ENCODE measurements around the gene NAA20.

NAA20 gene

DNA sequence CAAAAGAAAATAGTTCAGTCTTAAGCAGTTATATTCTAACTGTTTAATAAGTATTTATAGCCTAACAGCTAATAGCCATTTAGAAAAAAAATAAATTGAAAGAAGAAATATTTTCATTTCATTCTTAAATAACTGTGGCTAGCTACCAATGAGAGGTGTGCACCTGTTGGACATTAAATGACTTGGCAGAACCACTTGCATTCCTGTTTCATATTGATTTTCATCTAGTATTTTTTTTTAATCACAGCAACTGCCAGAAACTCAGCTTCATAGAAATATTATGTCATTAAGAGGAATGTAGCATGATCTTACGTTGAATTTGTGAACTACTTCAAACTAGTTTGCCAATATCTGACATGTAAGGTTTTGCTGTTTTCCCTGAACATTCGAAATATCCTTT lies 10.1 kb downstream of the NAA20 start:
- Histone ChIP-seq H3K36me3 (ENCODE audit: insufficient read depth, low read depth, low read length) (peaks cover 66% of the 10 kb centered on the region), H3K27ac (ENCODE audit: low read length) (no peak overlapping the region), H3K4me3 (ENCODE audit: low read length) (no peak overlapping the region), H3K27me3 (ENCODE audit: insufficient read depth, low read length) (no peaks in the 10 kb centered on the region), H3K9me3 (ENCODE audit: insufficient read depth, low read depth, low read length) (no peaks in the 10 kb centered on the region), H3K4me1 (ENCODE audit: insufficient read depth, low read length) (no peaks in the 10 kb centered on the region), H3K9ac (ENCODE audit: low read depth, low read length) (no peak overlapping the region)

DNA sequence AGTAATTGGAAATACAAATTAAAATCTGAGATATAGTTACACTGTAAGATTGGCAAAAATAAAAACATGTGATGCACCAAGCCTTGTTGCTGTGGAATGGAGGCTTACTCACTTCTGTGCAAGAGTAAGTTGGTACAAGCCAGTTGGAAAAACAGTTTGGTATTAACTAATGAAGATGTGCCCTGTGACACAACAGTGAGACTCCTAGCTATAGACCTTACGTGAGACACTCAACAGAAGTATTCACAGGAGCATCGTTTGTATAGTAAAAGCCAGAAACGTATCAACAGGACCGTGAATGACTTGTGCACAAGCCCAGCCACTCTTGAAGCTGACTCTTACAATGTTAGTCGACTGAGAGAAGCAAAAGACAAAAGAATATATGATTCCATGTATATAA lies 14.6 kb downstream of the NAA20 start:
- H3K9ac ChIP-seq (ENCODE audit: low read depth, low read length), result no peak overlapping the region
- no peak overlapping the region for H3K27ac ChIP-seq (ENCODE audit: low read length)
- H3K9me3 ChIP-seq (ENCODE audit: insufficient read depth, low read depth, low read length), result no peaks in the 10 kb centered on the region
- no peaks in the 10 kb centered on the region for H3K4me1 ChIP-seq (ENCODE audit: insufficient read depth, low read length)
- H3K4me3 ChIP-seq (ENCODE audit: low read length), result no peak overlapping the region
- no peaks in the 10 kb centered on the region for H3K27me3 ChIP-seq (ENCODE audit: insufficient read depth, low read length)
- H3K36me3 ChIP-seq (ENCODE audit: insufficient read depth, low read depth, low read length), result peaks cover 88% of the 10 kb centered on the region

DNA sequence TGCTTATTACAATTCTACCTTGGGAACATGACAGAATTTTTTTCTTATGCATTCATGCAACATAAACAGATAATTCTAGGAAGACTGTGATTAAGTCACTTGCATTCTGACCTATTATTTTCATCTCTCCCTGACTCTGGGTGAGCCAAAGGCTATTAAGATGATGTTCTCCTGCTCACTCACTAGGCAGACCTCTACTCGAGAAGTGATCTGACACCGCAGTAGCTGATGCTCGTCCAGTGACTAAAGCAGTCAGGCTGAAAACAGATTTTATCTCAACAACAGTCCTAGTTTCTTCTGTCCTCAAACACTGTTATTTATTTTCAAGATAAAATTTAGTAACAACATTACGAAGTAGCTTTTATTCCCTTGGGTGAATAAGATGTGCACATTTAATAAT lies 17.3 kb downstream of the NAA20 start:
- peaks cover 7% of the 10 kb centered on the region; the same call in 1 of the 2 replicates for H3K4me1 ChIP-seq (ENCODE audit: insufficient read depth, low read length)
- no peak overlapping the region for H3K9ac ChIP-seq (ENCODE audit: low read depth, low read length)
- no peak overlapping the region for H3K27ac ChIP-seq (ENCODE audit: low read length)
- peaks cover 98% of the 10 kb centered on the region for H3K36me3 ChIP-seq (ENCODE audit: insufficient read depth, low read depth, low read length)
- H3K27me3 ChIP-seq (ENCODE audit: insufficient read depth, low read length), result no peaks in the 10 kb centered on the region
- H3K9me3 ChIP-seq (ENCODE audit: insufficient read depth, low read depth, low read length), result no peaks in the 10 kb centered on the region
- no peak overlapping the region for H3K4me3 ChIP-seq (ENCODE audit: low read length)

DNA sequence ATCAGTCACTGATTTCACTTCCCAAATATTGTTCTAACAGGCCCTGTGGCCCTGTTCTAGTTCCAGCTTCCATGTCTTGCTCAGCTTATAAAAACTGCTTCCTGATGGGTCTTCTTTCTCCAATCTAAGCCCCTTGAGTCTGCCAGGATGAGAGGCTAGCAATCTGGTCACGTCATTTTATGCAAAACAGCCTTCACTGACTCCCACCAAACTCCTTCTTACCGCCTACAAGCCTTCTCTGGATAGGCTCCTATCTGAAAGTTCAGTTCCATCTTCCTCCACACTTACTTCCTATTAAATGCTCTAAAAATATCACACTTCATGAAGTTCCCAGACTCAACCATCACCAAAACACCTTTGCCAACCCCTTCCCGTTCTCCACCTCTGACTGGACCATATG lies 19.6 kb downstream of the NAA20 start:
- peaks cover 99% of the 10 kb centered on the region for H3K36me3 ChIP-seq (ENCODE audit: insufficient read depth, low read depth, low read length)
- peaks cover 7% of the 10 kb centered on the region; the same call in 1 of the 2 replicates for H3K4me1 ChIP-seq (ENCODE audit: insufficient read depth, low read length)
- H3K9me3 ChIP-seq (ENCODE audit: insufficient read depth, low read depth, low read length), result no peaks in the 10 kb centered on the region
- no peak overlapping the region for H3K9ac ChIP-seq (ENCODE audit: low read depth, low read length)
- no peak overlapping the region for H3K27ac ChIP-seq (ENCODE audit: low read length)
- H3K27me3 ChIP-seq (ENCODE audit: insufficient read depth, low read length), result no peaks in the 10 kb centered on the region
- H3K4me3 ChIP-seq (ENCODE audit: low read length), result no peak overlapping the region

DNA sequence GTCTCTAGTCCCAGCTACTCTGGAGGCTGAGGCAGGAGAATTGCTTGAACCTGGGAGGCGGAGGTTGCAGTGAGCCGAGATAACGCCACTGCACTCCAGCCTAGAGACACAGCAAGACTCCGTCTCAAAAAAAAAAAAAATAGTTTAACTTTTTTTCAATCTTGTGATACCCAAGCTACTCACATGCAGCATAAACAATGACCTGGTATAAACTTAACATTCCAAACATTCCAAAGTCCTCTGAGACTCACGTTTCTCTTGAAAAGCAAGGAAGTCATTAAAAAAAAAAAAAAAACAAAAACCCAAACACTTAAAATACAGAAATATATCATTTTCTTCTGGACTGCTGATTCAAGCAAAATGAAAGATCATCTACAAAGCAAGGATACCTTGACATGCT lies 20.8 kb downstream of the NAA20 start:
- Histone ChIP-seq H3K4me1 (ENCODE audit: insufficient read depth, low read length) (peaks cover 7% of the 10 kb centered on the region; the same call in 1 of the 2 replicates), H3K9me3 (ENCODE audit: insufficient read depth, low read depth, low read length) (no peaks in the 10 kb centered on the region), H3K27ac (ENCODE audit: low read length) (peak overlapping the region; percentile 64), H3K9ac (ENCODE audit: low read depth, low read length) (peak overlapping the region; percentile 8; the same call in 1 of the 2 replicates), H3K4me3 (ENCODE audit: low read length) (no peak overlapping the region), H3K36me3 (ENCODE audit: insufficient read depth, low read depth, low read length) (peaks cover 99% of the 10 kb centered on the region), H3K27me3 (ENCODE audit: insufficient read depth, low read length) (no peaks in the 10 kb centered on the region)

DNA sequence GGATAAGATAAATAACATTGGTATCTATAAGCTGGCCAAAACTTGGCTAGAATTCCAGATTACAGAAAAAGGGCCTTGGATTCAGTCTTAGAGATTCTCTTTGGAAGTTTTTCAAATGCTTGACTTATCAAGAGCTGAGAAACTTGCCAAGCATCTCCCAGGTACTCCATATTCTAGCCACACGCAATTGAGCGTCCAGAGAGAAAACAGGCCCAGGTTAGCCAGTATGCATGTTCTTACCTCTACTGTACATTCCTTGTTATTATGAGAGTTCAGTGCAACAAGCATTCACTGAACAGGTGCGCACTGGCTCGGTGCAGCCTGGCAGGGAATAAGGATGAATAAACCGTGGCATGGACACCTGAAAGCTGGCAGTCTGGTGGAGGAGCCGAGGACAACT lies 21.4 kb downstream of the NAA20 start:
- H3K27me3 ChIP-seq (ENCODE audit: insufficient read depth, low read length), result no peaks in the 10 kb centered on the region
- H3K4me1 ChIP-seq (ENCODE audit: insufficient read depth, low read length), result peaks cover 7% of the 10 kb centered on the region; the same call in 1 of the 2 replicates
- no peaks in the 10 kb centered on the region for H3K9me3 ChIP-seq (ENCODE audit: insufficient read depth, low read depth, low read length)
- peak overlapping the region; percentile 64 for H3K27ac ChIP-seq (ENCODE audit: low read length)
- no peak overlapping the region for H3K4me3 ChIP-seq (ENCODE audit: low read length)
- H3K9ac ChIP-seq (ENCODE audit: low read depth, low read length), result no peak overlapping the region
- peaks cover 99% of the 10 kb centered on the region for H3K36me3 ChIP-seq (ENCODE audit: insufficient read depth, low read depth, low read length)

DNA sequence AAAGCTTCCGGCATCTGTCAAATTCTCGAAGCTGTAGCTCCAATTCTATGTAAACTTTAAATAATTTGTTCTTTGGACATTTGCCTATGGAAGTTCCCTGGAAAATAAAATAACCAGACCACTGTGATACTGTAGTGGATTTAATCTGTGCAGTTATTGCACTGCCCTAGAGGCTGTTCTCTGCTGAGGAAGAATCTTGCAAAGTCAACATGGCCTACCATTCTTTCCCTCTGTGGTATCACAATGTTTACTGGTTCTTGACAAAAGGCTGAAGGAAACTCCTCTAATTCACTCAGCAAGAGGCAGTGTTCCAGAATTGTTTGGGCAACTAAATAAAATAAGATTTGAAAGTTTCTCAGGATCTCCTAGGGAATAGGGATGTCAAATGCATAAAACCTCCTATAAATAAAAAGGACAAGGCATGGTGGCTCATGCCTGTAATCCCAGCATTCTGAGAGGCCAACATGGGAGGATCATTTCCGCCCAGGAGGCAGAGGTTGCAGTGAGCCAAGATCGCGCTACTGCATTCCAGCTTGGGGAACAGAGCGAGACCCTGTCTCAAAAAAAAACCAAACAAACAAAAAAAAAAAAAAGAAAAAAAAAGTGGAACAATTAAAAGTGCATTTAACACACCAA lies 22.7 kb downstream of the NAA20 start:
- peaks cover 99% of the 10 kb centered on the region for H3K36me3 ChIP-seq (ENCODE audit: insufficient read depth, low read depth, low read length)
- H3K4me3 ChIP-seq (ENCODE audit: low read length), result no peak overlapping the region
- H3K27ac ChIP-seq (ENCODE audit: low read length), result no peak overlapping the region
- H3K9me3 ChIP-seq (ENCODE audit: insufficient read depth, low read depth, low read length), result no peaks in the 10 kb centered on the region
- no peak overlapping the region for H3K9ac ChIP-seq (ENCODE audit: low read depth, low read length)
- peaks cover 7% of the 10 kb centered on the region; the same call in 1 of the 2 replicates for H3K4me1 ChIP-seq (ENCODE audit: insufficient read depth, low read length)
- H3K27me3 ChIP-seq (ENCODE audit: insufficient read depth, low read length), result no peaks in the 10 kb centered on the region

DNA sequence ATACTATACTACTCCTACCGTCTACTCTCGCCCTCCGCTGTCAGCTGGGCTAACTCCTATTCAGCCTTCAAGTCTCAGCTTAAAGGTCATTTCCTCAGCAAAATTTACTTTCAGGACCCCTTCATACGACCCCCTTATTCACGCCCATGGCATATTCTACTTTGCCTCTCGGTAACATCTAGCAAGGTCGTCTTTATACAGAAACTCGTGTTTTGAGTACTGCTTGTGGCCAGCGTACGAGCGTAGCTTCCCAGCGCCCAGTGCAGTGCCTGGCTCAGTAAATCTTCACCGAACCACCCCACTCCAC lies 34.6 kb downstream of the NAA20 start:
- H3K4me3 ChIP-seq (ENCODE audit: low read length), result peak overlapping the region; percentile 92
- no peaks in the 10 kb centered on the region for H3K9me3 ChIP-seq (ENCODE audit: insufficient read depth, low read depth, low read length)
- peaks cover 37% of the 10 kb centered on the region for H3K36me3 ChIP-seq (ENCODE audit: insufficient read depth, low read depth, low read length)
- peak overlapping the region; percentile 90; the same call in 1 of the 2 replicates for H3K9ac ChIP-seq (ENCODE audit: low read depth, low read length)
- no peak overlapping the region for H3K27ac ChIP-seq (ENCODE audit: low read length)
- peaks cover 4% of the 10 kb centered on the region; the same call in 1 of the 2 replicates for H3K4me1 ChIP-seq (ENCODE audit: insufficient read depth, low read length)
- H3K27me3 ChIP-seq (ENCODE audit: insufficient read depth, low read length), result no peaks in the 10 kb centered on the region

DNA sequence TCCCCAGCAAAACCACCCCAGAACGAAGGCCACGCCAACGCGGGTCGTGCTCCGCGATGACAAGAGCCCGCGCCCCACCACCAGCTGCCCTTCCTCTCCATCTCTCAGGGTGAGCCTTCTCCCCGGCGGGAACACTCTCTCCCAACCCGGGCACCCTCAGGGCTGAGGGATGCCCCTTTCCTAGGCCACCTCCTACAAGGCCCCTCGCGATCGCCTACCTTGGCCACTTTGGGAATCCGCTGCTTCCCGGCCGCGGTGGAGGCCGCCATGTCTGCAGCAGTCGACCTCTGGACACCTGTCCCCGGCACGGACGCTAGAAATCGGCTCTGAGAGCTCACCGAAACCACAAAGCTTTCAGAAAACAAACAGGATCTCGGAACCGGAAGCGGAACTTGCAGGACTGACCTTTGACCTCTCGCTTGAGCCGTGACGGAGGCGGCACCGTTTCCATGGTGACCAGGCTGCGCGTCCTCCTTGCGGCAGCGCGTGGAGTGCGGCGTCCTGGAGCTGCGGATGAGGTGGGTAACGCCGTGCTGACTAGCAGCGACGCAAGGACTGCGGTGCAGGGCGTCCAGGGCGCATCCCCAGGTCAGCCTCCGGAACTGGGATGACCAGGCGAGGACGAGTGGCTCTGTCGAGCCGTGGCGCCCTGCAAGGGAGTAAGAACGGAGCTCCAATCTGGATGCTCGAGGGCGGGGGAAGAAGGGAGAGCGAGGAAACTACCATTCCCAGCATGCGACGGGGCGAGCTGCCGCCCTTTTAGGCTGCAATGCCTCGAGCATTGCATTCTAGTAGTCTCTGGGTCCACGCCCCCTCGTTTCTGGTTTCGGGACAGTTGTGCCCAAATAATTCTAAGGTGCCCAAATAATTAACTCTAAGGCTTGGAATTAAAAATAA lies 35.2 kb downstream of the NAA20 start, which contains the start of the genes CFAP61 and CRNKL1:
TSS of gene CFAP61 (plus strand) at position 459 of the 897 bp plus-strand sequence. CDS start 4,122 bp downstream, outside the sequence.
TSS of gene CRNKL1 (minus strand) at position 393 of the 897 bp plus-strand sequence. CDS start at position 269, 124 bp downstream.
- Histone ChIP-seq H3K4me1 (ENCODE audit: insufficient read depth, low read length) (peaks cover 4% of the 10 kb centered on the region; the same call in 1 of the 2 replicates), H3K27me3 (ENCODE audit: insufficient read depth, low read length) (no peaks in the 10 kb centered on the region), H3K9ac (ENCODE audit: low read depth, low read length) (peak within 1 kb of the TSS; percentile 90; the same call in 1 of the 2 replicates), H3K36me3 (ENCODE audit: insufficient read depth, low read depth, low read length) (peaks cover 31% of the 10 kb centered on the region), H3K27ac (ENCODE audit: low read length) (no peak within 1 kb of the TSS), H3K4me3 (ENCODE audit: low read length) (peak within 1 kb of the TSS; percentile 92), H3K9me3 (ENCODE audit: insufficient read depth, low read depth, low read length) (no peaks in the 10 kb centered on the region)

DNA sequence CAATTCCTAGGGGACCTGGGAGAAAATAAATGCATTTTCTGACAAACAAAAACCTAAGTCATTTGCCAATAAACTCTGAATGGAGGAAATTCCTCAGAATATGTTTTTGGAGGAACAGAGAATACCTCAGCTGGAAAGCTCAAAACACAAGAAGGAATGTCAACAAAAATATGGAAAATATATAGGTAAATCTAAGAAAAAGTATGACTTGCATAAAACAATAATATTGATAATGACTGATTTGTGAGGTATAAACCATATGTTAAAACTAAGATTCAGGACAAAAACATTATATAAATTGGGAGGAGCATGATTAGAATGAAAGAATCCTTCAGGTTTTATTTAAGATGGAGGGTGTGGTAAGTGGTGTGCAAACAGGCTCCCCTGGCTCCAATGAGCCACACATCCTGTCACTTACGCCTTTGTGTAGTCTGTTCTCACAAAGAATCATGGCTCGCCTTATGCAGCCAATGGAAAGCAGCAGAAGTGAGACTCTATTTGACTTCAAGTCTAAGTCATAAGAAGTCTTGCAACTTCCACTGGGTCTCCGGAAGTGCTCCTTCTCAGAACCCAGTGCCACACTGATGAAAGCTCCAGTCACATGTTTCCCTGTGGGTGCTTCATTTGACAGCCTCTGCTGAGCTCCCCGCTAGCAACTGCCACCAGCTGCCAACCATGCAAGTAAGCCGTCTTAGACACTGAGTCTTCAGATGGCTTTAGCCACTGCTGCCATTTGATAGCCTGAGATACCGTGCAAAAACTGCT lies 43.3 kb downstream of the NAA20 start:
- Histone ChIP-seq H3K27me3 (ENCODE audit: insufficient read depth, low read length) (no peaks in the 10 kb centered on the region), H3K4me1 (ENCODE audit: insufficient read depth, low read length) (0 out of 2 replicates have a peak, but pooled peaks cover 3% of the 10 kb centered on the region), H3K27ac (ENCODE audit: low read length) (no peak overlapping the region), H3K9ac (ENCODE audit: low read depth, low read length) (no peak overlapping the region), H3K9me3 (ENCODE audit: insufficient read depth, low read depth, low read length) (no peaks in the 10 kb centered on the region), H3K4me3 (ENCODE audit: low read length) (no peak overlapping the region), H3K36me3 (ENCODE audit: insufficient read depth, low read depth, low read length) (no peaks in the 10 kb centered on the region)

DNA sequence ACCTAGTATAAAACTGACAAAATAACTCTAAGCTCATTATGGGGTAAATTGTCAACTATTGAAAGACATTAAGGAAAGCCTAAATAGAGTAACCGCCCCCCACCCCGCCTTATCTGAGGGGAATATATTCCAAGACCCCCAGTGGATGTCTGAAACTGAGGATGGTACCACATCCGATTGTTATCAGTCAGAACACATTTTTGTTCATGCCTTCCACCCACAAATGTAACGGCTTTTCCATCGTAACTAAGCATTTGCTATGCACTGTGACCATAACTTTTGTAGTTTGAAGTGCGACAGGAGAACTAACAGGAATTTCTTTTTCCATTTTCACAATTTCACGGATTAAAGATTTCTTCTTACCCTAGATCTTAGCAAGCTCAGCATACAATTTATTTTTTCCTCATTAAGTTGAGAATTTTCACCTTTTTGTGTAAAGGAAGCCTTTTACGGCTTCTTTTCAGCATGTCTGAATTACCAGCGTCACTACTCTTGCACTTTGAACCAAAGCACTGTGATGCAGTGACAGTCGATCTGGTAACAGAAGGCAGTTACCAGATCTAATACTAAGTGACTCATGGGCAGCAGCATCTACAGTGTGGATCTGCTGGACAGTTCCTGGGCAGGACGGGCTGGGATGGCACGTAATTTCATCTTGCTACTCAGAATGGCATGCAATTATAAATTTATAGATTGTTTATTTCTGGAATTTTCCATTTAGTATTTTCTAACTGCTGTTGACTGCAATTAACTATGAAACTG lies 47.0 kb downstream of the NAA20 start:
- Histone ChIP-seq H3K4me1 (ENCODE audit: insufficient read depth, low read length) (0 out of 2 replicates have a peak, but pooled peaks cover 3% of the 10 kb centered on the region), H3K36me3 (ENCODE audit: insufficient read depth, low read depth, low read length) (no peaks in the 10 kb centered on the region), H3K4me3 (ENCODE audit: low read length) (no peak overlapping the region), H3K27ac (ENCODE audit: low read length) (no peak overlapping the region), H3K9ac (ENCODE audit: low read depth, low read length) (no peak overlapping the region), H3K27me3 (ENCODE audit: insufficient read depth, low read length) (no peaks in the 10 kb centered on the region), H3K9me3 (ENCODE audit: insufficient read depth, low read depth, low read length) (no peaks in the 10 kb centered on the region)
